Activated CD4-positive, alpha-beta T cell treated with anti-CD3 and anti-CD28 coated beads, Interleukin-2, amount 10 ng/mL, durations not matched to agents 24 days and 14 days (primary cell): ENCODE results near the gene ORC5. TPM values are rescaled to one million over a fixed set of nuclear protein-coding genes. Genes with fewer than 3 reads are reported as not detected.

Experiments used
- DNase-seq: peaks from one replicate; pipeline ENCODE4 v3.0.0; 2022
- H3K27ac Mint-ChIP-seq: one replicate; pipeline ENCODE4 v1.8.0; 2022; ENCODE audit warnings: mild to moderate bottlenecking, mixed read lengths
- H3K27me3 Mint-ChIP-seq: one replicate; pipeline ENCODE4 v1.8.0; 2022; ENCODE audit warnings: mixed read lengths
- H3K36me3 Mint-ChIP-seq: one replicate; pipeline ENCODE4 v1.8.0; 2022; ENCODE audit warnings: low read depth, mild to moderate bottlenecking, mixed read lengths
- H3K4me1 Mint-ChIP-seq: one replicate; pipeline ENCODE4 v1.8.0; 2021; ENCODE audit warnings: mixed read lengths
- H3K4me3 Mint-ChIP-seq: one replicate; pipeline ENCODE4 v1.8.0; 2022; ENCODE audit warnings: mild to moderate bottlenecking, moderate library complexity, mixed read lengths
- H3K9me3 Mint-ChIP-seq: one replicate; pipeline ENCODE4 v1.8.0; 2021; ENCODE audit warnings: mixed read lengths
- intact Hi-C: fragments of 100-400 bp; cut with micrococcal nuclease; formaldehyde crosslinking; loops from one replicate; pipeline ENCODE4 v1.15.1; 2023
- total RNA-seq: library from RNA; stranded (reverse); gene quantifications from 2 replicates; pipeline ENCODE4 v1.2.3, GENCODE V29; 2022

Gene ORC5
- total RNA-seq, 1 donor from 2014 or later, result 35.8 TPM

GRCh38 chr7:104135760-104136558 lies 71.9 kb downstream of the ORC5 start:
- intact Hi-C loops, result no loop called here

GRCh38 chr7:104133238-104133637 lies 74.6 kb downstream of the ORC5 start:
- intact Hi-C loops, result no loop called here
- no peak for DNase-seq
- Mint-ChIP-seq H3K27me3 (no peaks in the 10 kb centered on the region), H3K9me3 (peaks cover 6% of the 10 kb centered on the region), H3K36me3 (peaks cover 30% of the 10 kb centered on the region), H3K4me3 (no peak overlapping the region), H3K27ac (no peak overlapping the region), H3K4me1 (peaks cover 7% of the 10 kb centered on the region)

More at GRCh38 chr7:104135760-104136558, 71.9 kb downstream of the ORC5 start:
- peaks cover 7% of the 10 kb centered on the region for H3K4me1 Mint-ChIP-seq
- H3K27me3 Mint-ChIP-seq, result no peaks in the 10 kb centered on the region
- H3K9me3 Mint-ChIP-seq, result peaks cover 3% of the 10 kb centered on the region
- no peak overlapping the region for H3K4me3 Mint-ChIP-seq
- peaks cover 18% of the 10 kb centered on the region for H3K36me3 Mint-ChIP-seq
- no peak for DNase-seq
- peak overlapping the region; percentile 85 for H3K27ac Mint-ChIP-seq

- Mint-ChIP-seq H3K4me3 (no peak overlapping the region), H3K36me3 (peaks cover 32% of the 10 kb centered on the region), H3K9me3 (peaks cover 6% of the 10 kb centered on the region), H3K4me1 (peaks cover under 1% of the 10 kb centered on the region), H3K27me3 (no peaks in the 10 kb centered on the region), H3K27ac (peak overlapping the region; percentile 7)
- intact Hi-C loops, result no loop called here
- no peak for DNase-seq
These were observed 77.1 kb downstream of the ORC5 start for GRCh38 chr7:104130726-104131125.

- H3K27ac Mint-ChIP-seq, result no peak overlapping the region
These were observed 80.6 kb downstream of the ORC5 start for GRCh38 chr7:104127204-104127603.

GRCh38 chr7:104126411-104126841 lies 81.4 kb downstream of the ORC5 start:
- H3K27ac Mint-ChIP-seq, result no peak overlapping the region
- no peak overlapping the region for H3K4me3 Mint-ChIP-seq
- no peaks in the 10 kb centered on the region for H3K4me1 Mint-ChIP-seq
- intact Hi-C loops, result no loop called here
- no peaks in the 10 kb centered on the region for H3K27me3 Mint-ChIP-seq
- H3K9me3 Mint-ChIP-seq, result peaks cover 6% of the 10 kb centered on the region
- DNase-seq, result no peak
- H3K36me3 Mint-ChIP-seq, result peaks cover 34% of the 10 kb centered on the region

More at GRCh38 chr7:104127204-104127603, 80.6 kb downstream of the ORC5 start:
- Mint-ChIP-seq H3K9me3 (peaks cover 6% of the 10 kb centered on the region), H3K4me3 (no peak overlapping the region), H3K4me1 (no peaks in the 10 kb centered on the region), H3K36me3 (peaks cover 38% of the 10 kb centered on the region), H3K27me3 (no peaks in the 10 kb centered on the region)
- intact Hi-C loops, result no loop called here
- no peak for DNase-seq

GRCh38 chr7:104124893-104125477 lies 82.8 kb downstream of the ORC5 start:
- intact Hi-C loops, result no loop called here
- peaks cover 19% of the 10 kb centered on the region for H3K36me3 Mint-ChIP-seq

GRCh38 chr7:104124469-104124868 lies 83.3 kb downstream of the ORC5 start:
- Mint-ChIP-seq H3K4me3 (no peak overlapping the region), H3K27me3 (no peaks in the 10 kb centered on the region), H3K9me3 (no peaks in the 10 kb centered on the region), H3K36me3 (peaks cover 19% of the 10 kb centered on the region), H3K27ac (no peak overlapping the region), H3K4me1 (no peaks in the 10 kb centered on the region)
- intact Hi-C loops, result no loop called here
- DNase-seq, result no peak

More at GRCh38 chr7:104124893-104125477, 82.8 kb downstream of the ORC5 start:
- Mint-ChIP-seq H3K27me3 (no peaks in the 10 kb centered on the region), H3K27ac (no peak overlapping the region), H3K9me3 (no peaks in the 10 kb centered on the region), H3K4me1 (no peaks in the 10 kb centered on the region), H3K4me3 (no peak overlapping the region)
- DNase-seq, result no peak

- H3K9me3 Mint-ChIP-seq, result no peaks in the 10 kb centered on the region
- no peaks in the 10 kb centered on the region for H3K27me3 Mint-ChIP-seq
- no peak overlapping the region for H3K27ac Mint-ChIP-seq
- H3K36me3 Mint-ChIP-seq, result peaks cover 17% of the 10 kb centered on the region
- no peak overlapping the region for H3K4me3 Mint-ChIP-seq
- no peak for DNase-seq
- intact Hi-C loops, result no loop called here
- no peaks in the 10 kb centered on the region for H3K4me1 Mint-ChIP-seq
These were observed 84.0 kb downstream of the ORC5 start for GRCh38 chr7:104123786-104124185.

- no peak for DNase-seq
- intact Hi-C loops, result no loop called here
- Mint-ChIP-seq H3K9me3 (no peaks in the 10 kb centered on the region), H3K27me3 (peaks cover 11% of the 10 kb centered on the region), H3K36me3 (no peaks in the 10 kb centered on the region), H3K4me1 (no peaks in the 10 kb centered on the region), H3K27ac (no peak overlapping the region), H3K4me3 (no peak overlapping the region)
These were observed 94.0 kb downstream of the ORC5 start for GRCh38 chr7:104113788-104114187.

- H3K27me3 Mint-ChIP-seq, result peaks cover 11% of the 10 kb centered on the region
These were observed 95.2 kb downstream of the ORC5 start for GRCh38 chr7:104112623-104113022.

GRCh38 chr7:104111271-104111670 lies 96.5 kb downstream of the ORC5 start:
- no peak overlapping the region for H3K4me3 Mint-ChIP-seq
- no peaks in the 10 kb centered on the region for H3K4me1 Mint-ChIP-seq

More at GRCh38 chr7:104112623-104113022, 95.2 kb downstream of the ORC5 start:
- no peaks in the 10 kb centered on the region for H3K4me1 Mint-ChIP-seq
- intact Hi-C loops, result no loop called here
- DNase-seq, result no peak
- no peaks in the 10 kb centered on the region for H3K9me3 Mint-ChIP-seq
- no peak overlapping the region for H3K27ac Mint-ChIP-seq
- H3K36me3 Mint-ChIP-seq, result no peaks in the 10 kb centered on the region
- H3K4me3 Mint-ChIP-seq, result no peak overlapping the region

GRCh38 chr7:104106108-104106905 lies 101.5 kb downstream of the ORC5 start:
- H3K4me1 Mint-ChIP-seq, result no peaks in the 10 kb centered on the region
- no peaks in the 10 kb centered on the region for H3K36me3 Mint-ChIP-seq
- no peaks in the 10 kb centered on the region for H3K9me3 Mint-ChIP-seq
- intact Hi-C loops, result loop anchor here (2.0 kb wide), 1 partner anchor 50 kb away; no protein-coding TSS in a partner anchor
- no peaks in the 10 kb centered on the region for H3K27me3 Mint-ChIP-seq
- H3K4me3 Mint-ChIP-seq, result no peak overlapping the region
- no peak overlapping the region for H3K27ac Mint-ChIP-seq
- no peak for DNase-seq

More at GRCh38 chr7:104111271-104111670, 96.5 kb downstream of the ORC5 start:
- no peak overlapping the region for H3K27ac Mint-ChIP-seq
- H3K9me3 Mint-ChIP-seq, result no peaks in the 10 kb centered on the region
- DNase-seq, result no peak
- no peaks in the 10 kb centered on the region for H3K36me3 Mint-ChIP-seq
- intact Hi-C loops, result no loop called here
- peaks cover 11% of the 10 kb centered on the region for H3K27me3 Mint-ChIP-seq

GRCh38 chr7:104098890-104099289 lies 108.9 kb downstream of the ORC5 start:
- no peaks in the 10 kb centered on the region for H3K36me3 Mint-ChIP-seq
- intact Hi-C loops, result no loop called here
- H3K9me3 Mint-ChIP-seq, result no peaks in the 10 kb centered on the region
- H3K4me3 Mint-ChIP-seq, result no peak overlapping the region
- no peaks in the 10 kb centered on the region for H3K4me1 Mint-ChIP-seq
- DNase-seq, result no peak
- no peak overlapping the region for H3K27ac Mint-ChIP-seq
- H3K27me3 Mint-ChIP-seq, result no peaks in the 10 kb centered on the region

GRCh38 chr7:104096683-104097082 lies 111.1 kb downstream of the ORC5 start:
- no peak overlapping the region for H3K4me3 Mint-ChIP-seq
- intact Hi-C loops, result no loop called here
- no peaks in the 10 kb centered on the region for H3K4me1 Mint-ChIP-seq

More at GRCh38 chr7:104096683-104097082, 111.1 kb downstream of the ORC5 start:
- no peaks in the 10 kb centered on the region for H3K9me3 Mint-ChIP-seq
- DNase-seq, result no peak
- H3K27me3 Mint-ChIP-seq, result no peaks in the 10 kb centered on the region
- no peaks in the 10 kb centered on the region for H3K36me3 Mint-ChIP-seq
- no peak overlapping the region for H3K27ac Mint-ChIP-seq
